GM12873 (cell line): ENCODE measurements around the gene PDC.

Experiments
- TF ChIP-seq, protein P1 (sequence below): IDR thresholded peaks from 2 replicates; pipeline ENCODE4 v1.5.1; 2012; ENCODE audit warnings: low read depth, mild to moderate bottlenecking, moderate library complexity, low read length, control low read depth; ENCODE audit not compliant: insufficient read depth; ENCODE audit errors: missing control alignments

The PDC gene

GRCh38 chr1:186442651-186443375, 18.1 kb downstream of the PDC start:
- TF ChIP-seq, protein P1, sequence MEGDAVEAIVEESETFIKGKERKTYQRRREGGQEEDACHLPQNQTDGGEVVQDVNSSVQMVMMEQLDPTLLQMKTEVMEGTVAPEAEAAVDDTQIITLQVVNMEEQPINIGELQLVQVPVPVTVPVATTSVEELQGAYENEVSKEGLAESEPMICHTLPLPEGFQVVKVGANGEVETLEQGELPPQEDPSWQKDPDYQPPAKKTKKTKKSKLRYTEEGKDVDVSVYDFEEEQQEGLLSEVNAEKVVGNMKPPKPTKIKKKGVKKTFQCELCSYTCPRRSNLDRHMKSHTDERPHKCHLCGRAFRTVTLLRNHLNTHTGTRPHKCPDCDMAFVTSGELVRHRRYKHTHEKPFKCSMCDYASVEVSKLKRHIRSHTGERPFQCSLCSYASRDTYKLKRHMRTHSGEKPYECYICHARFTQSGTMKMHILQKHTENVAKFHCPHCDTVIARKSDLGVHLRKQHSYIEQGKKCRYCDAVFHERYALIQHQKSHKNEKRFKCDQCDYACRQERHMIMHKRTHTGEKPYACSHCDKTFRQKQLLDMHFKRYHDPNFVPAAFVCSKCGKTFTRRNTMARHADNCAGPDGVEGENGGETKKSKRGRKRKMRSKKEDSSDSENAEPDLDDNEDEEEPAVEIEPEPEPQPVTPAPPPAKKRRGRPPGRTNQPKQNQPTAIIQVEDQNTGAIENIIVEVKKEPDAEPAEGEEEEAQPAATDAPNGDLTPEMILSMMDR, result no peak

GRCh38 chr1:186440584-186440983, 20.3 kb downstream of the PDC start:
- TF ChIP-seq, protein P1, result no peak

DNA sequence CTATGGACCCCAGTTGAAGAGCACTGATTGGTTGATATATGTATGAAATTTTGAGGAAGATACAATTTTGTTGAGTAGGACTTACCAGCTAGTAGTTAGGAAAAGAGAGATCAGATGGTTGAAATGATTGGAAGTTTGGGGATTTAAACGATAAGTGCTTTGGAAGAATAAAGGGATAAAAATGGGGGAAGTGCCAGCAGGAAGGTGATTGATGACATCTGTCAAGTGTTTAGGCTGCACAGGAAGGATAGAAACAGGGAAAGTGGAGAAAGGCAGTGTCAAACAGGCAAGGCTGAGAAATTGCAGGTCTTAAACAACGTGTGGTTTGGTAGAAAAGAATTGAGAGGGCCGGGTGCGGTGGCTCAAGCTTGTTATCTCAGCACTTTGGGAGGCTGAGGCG, 22.3 kb downstream of the PDC start:
- TF ChIP-seq, protein P1, result no peak

- TF ChIP-seq, protein P1, result no peak
These were observed 25.6 kb downstream of the PDC start for GRCh38 chr1:186435336-186435735.

DNA sequence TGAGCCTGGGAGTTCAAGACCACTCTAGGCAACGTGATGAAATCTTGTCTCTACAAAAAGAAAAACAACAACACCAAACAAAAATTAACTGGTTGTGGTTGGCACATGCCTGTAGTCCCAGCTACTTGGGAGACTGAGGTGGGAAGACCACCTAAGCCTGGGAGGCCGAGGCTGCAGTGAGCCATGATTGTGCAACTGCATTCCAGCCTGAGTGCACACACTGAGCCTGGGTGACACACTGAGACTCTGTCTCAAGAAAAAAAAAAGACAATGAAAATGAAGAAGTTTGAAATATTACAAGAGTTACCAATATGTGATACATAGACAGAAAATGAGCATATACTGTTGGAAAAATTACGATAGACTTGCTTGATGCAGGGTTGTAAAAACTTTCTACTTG, 31.9 kb downstream of the PDC start:
- TF ChIP-seq, protein P1, result no peak

DNA sequence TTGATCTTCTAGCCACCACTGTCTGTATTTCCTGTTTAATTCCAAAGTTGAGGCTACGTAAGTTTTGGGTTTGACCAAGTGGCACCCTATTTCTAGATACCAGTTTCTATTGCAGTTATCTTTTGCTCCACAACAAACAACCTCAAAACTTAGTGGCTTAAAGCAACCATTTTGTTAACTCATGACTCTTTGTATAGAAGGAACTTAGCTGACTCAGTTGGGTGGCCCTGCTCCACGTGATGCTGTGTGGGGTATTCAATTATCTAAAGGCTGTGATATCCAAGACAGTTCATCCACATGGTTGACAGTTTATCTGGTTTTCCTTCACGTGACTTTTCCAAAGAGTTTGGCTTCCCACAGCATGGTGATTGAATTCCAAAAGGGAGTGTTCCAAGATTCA, 34.8 kb downstream of the PDC start:
- TF ChIP-seq, protein P1, result no peak

DNA sequence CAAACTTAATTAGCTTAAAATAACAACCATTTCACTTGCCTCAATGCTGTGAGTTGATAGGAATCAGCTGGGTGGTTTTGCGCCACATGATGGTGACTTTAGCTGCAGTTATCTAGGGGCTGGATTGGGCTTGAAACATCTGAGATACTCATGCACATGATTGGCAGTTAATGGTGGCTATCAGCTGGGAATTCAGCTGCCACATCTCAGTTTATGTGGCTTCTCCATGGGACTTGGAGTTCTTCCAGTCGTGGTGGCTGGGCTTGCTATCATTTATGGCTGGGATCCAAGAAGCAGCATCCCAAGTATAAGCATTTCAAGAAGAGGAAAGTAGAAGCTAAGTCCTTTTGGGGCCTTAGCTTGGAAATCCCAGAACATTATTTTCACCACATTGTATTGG, 36.4 kb downstream of the PDC start:
- TF ChIP-seq, protein P1, result no peak

- TF ChIP-seq, protein P1, result no peak
These were observed 39.5 kb downstream of the PDC start for GRCh38 chr1:186421446-186421845.
